Transverse colon (tissue), 4 donors: ENCODE data around the gene UBE2E2. TPM values are rescaled to one million over a fixed set of nuclear protein-coding genes. Genes with fewer than 3 reads are reported as not detected.

Experiments
- DNase-seq: peaks from one replicate; pipeline ENCODE4 v3.0.0-alpha.2; 2019
- H3K27ac ChIP-seq, 4 donors: fragments of 200-600 bp; sonication (generic); 2 replicates each; pipeline ENCODE4 v1.5.1; 2016 to 2018; ENCODE audit warnings: inconsistent platforms in 4 of 4
- H3K27me3 ChIP-seq: fragments of 200-600 bp; sonication (generic); 2 replicates; pipeline ENCODE4 v1.5.1; 2017; ENCODE audit warnings: inconsistent platforms
- H3K36me3 ChIP-seq, 4 donors: fragments of 200-600 bp; sonication (generic); 2 replicates each; pipeline ENCODE4 v1.5.1; 2017 to 2019; ENCODE audit warnings: inconsistent platforms in 4 of 4
- H3K4me1 ChIP-seq, 4 donors: fragments of 200-600 bp; sonication (generic); 2 replicates each; pipeline ENCODE4 v1.5.1; 2017 to 2020; ENCODE audit warnings: inconsistent platforms in 4 of 4
- H3K4me3 ChIP-seq, 4 donors: fragments of 200-600 bp; sonication (generic); 1 replicate in 1 of 4; 2 replicates in 3 of 4; pipeline versions ENCODE4 v1.5.1 to v1.6.1; 2017 to 2019; ENCODE audit warnings: inconsistent platforms in 4 of 4
- H3K9me3 ChIP-seq, 2 donors: fragments of 200-600 bp; sonication (generic); 2 replicates each; pipeline ENCODE4 v1.5.1; 2017 to 2019; ENCODE audit warnings: inconsistent platforms in 2 of 2
- CTCF ChIP-seq, 5 experiments: fragments of 200-600 bp in 3 of 5; fragments of 450-650 bp in 2 of 5; sonication (generic) in 3 of 5; IDR thresholded peaks; 1 replicate in 2 of 5; 2 replicates in 3 of 5; pipeline ENCODE4 v1.5.1; 2016 to 2017; ENCODE audit warnings: antibody characterized with exemption in 5 of 5, inconsistent platforms in 3 of 5, mild to moderate bottlenecking in 2 of 5, moderate library complexity in 1 of 5
- EP300 ChIP-seq: sonication (generic); formaldehyde crosslinking; IDR thresholded peaks from one replicate; pipeline ENCODE4 v1.6.1; 2017; ENCODE audit warnings: antibody characterized with exemption, low read depth
- POLR2A ChIP-seq: fragments of 450-650 bp; IDR thresholded peaks from one replicate; pipeline ENCODE4 v1.6.1; 2016; ENCODE audit warnings: antibody characterized with exemption, mild to moderate bottlenecking, moderate library complexity
- POLR2AphosphoS5 ChIP-seq, 3 donors: sonication (generic); formaldehyde crosslinking; IDR thresholded peaks; one replicate each; pipeline ENCODE4 v1.6.1; 2016; ENCODE audit warnings: antibody characterized with exemption in 3 of 3
- WGBS, 2 donors: methylation state at CpG; one replicate each; pipeline ENCODE4 v1.1.5; 2018; ENCODE audit warnings: low coverage in 1 of 2; 5-methylcytosine and 5-hydroxymethylcytosine counted together
- in situ Hi-C, 4 donors: fragments of 200-750 bp; cut with MboI; loops; one replicate each; pipeline versions ENCODE4 v1.15.0 to v1.15.1; 2017; ENCODE audit warnings: low sequenced_read_pairs in 3 of 4, low pct_ligation_motif_present in 1 of 4, low pct_unique_long_range_greater_than_20kb in 1 of 4
- intact Hi-C: fragments of 100-400 bp; cut with DNase I; formaldehyde crosslinking; loops from one replicate; pipeline ENCODE4 v1.15.1; 2023; ENCODE audit warnings: low total_unique reads
- total RNA-seq, 4 donors: library from RNA; depleted of rRNA; stranded (reverse); fragments of >200 nt; gene quantifications; one replicate each; pipeline ENCODE4 v1.1.0, GENCODE V29; 2016

The UBE2E2 gene
- total RNA-seq, 4 donors from 2014 or later: 5.4 to 133 (median 7.6) TPM

GRCh38 chr3:23461069-23461468 lies 257.9 kb downstream of the UBE2E2 start:
- H3K36me3 ChIP-seq: no peaks in the 10 kb centered on the region
- no peaks in the 10 kb centered on the region for H3K9me3 ChIP-seq
- no peak for DNase-seq
- no peak overlapping the region for H3K27ac ChIP-seq
- TF ChIP-seq POLR2A: no peak
- TF ChIP-seq EP300: no peak
- TF ChIP-seq CTCF (IDR thresholded peaks at IDR 0.05): no peak
- TF ChIP-seq POLR2AphosphoS5 (IDR thresholded peaks at IDR 0.05): no peak
- H3K4me1 ChIP-seq: peaks cover 0 to 8% (median 0%) of the 10 kb centered on the region in 4 donors
- H3K27me3 ChIP-seq: no peaks in the 10 kb centered on the region
- WGBS, 2 donors: 84 to 91% methylated on average over 3 of the region's 3 CpGs
- in situ Hi-C loops: no loop called here
- intact Hi-C loops: no loop called here
- H3K4me3 ChIP-seq: no peak overlapping the region

- intact Hi-C loops (no loop called here), in situ Hi-C loops (no loop called here)
- Histone ChIP-seq H3K27me3 (no peaks in the 10 kb centered on the region), H3K4me3 (no peak overlapping the region), H3K4me1 (peaks cover 0 to 8% (median 0%) of the 10 kb centered on the region in 4 donors), H3K36me3 (no peaks in the 10 kb centered on the region), H3K9me3 (no peaks in the 10 kb centered on the region), H3K27ac (no peak overlapping the region)
- TF ChIP-seq POLR2A (no peak), EP300 (no peak), CTCF (IDR thresholded peaks at IDR 0.05) (no peak), POLR2AphosphoS5 (IDR thresholded peaks at IDR 0.05) (no peak)
- WGBS, 2 donors: 67 to 78% methylated on average over 3 of the region's 3 CpGs
- no peak for DNase-seq
These were observed 260.7 kb downstream of the UBE2E2 start for GRCh38 chr3:23463791-23464190.

GRCh38 chr3:23465569-23465968 lies 262.4 kb downstream of the UBE2E2 start:
- Histone ChIP-seq H3K27ac (no peak overlapping the region), H3K4me3 (no peak overlapping the region), H3K27me3 (no peaks in the 10 kb centered on the region), H3K4me1 (no peaks in the 10 kb centered on the region), H3K9me3 (no peaks in the 10 kb centered on the region), H3K36me3 (no peaks in the 10 kb centered on the region)
- intact Hi-C loops: no loop called here
- no peak for DNase-seq
- in situ Hi-C loops: no loop called here
- TF ChIP-seq POLR2A: no peak
- TF ChIP-seq CTCF (IDR thresholded peaks at IDR 0.05): no peak
- no peak for TF ChIP-seq POLR2AphosphoS5 (IDR thresholded peaks at IDR 0.05)

GRCh38 chr3:23468203-23468602 lies 265.1 kb downstream of the UBE2E2 start:
- no peak for DNase-seq
- H3K4me1 ChIP-seq: no peaks in the 10 kb centered on the region
- in situ Hi-C loops (no loop called here), intact Hi-C loops (no loop called here)
- H3K4me3 ChIP-seq: no peak overlapping the region
- no peak overlapping the region for H3K27ac ChIP-seq
- TF ChIP-seq CTCF (IDR thresholded peaks at IDR 0.05): no peak
- no peak for TF ChIP-seq EP300
- TF ChIP-seq POLR2A: no peak
- TF ChIP-seq POLR2AphosphoS5 (IDR thresholded peaks at IDR 0.05): no peak
- 100% methylated on average over 1 of the region's 1 CpG for WGBS, 2 donors
- no peaks in the 10 kb centered on the region for H3K36me3 ChIP-seq
- no peaks in the 10 kb centered on the region for H3K9me3 ChIP-seq
- no peaks in the 10 kb centered on the region for H3K27me3 ChIP-seq
